Aorta (tissue), 5 donors: ENCODE measurements around the gene C1orf198. TPM values are rescaled to one million over a fixed set of nuclear protein-coding genes. Genes with fewer than 3 reads are reported as not detected.

ENCODE experiments used
- ATAC-seq: fragments of 200-7000 bp; cut with Tn5 transposase; one replicate; pipeline ENCODE4 v1.9.1; 2022; ENCODE audit warnings: moderate library complexity; ENCODE audit not compliant: low FRiP score
- DNase-seq, 2 donors: peaks; one replicate each; pipeline ENCODE4 v3.0.0-alpha.2; 2020
- H3K27ac ChIP-seq, 2 donors: one replicate each; pipeline ENCODE4 v1.5.1; 2013; ENCODE audit warnings: low read length in 2 of 2, mild to moderate bottlenecking in 2 of 2, moderate library complexity in 2 of 2, control low read depth in 1 of 2, inconsistent platforms in 1 of 2, low read depth in 1 of 2
- H3K27me3 ChIP-seq, 2 donors: one replicate each; pipeline ENCODE4 v1.6.1; 2013; ENCODE audit warnings: control low read depth in 1 of 2, low read length in 1 of 2, mild to moderate bottlenecking in 1 of 2, moderate library complexity in 1 of 2; ENCODE audit not compliant: insufficient read depth in 2 of 2, control insufficient read depth in 1 of 2
- H3K36me3 ChIP-seq, 2 donors: one replicate each; pipeline ENCODE4 v1.6.1; 2013; ENCODE audit warnings: control low read depth in 1 of 2, low read length in 1 of 2, mild to moderate bottlenecking in 1 of 2; ENCODE audit not compliant: insufficient read depth in 2 of 2, control insufficient read depth in 1 of 2
- H3K4me1 ChIP-seq, 2 donors: one replicate each; pipeline ENCODE4 v1.6.1; 2013; ENCODE audit warnings: low read length in 2 of 2, control low read depth in 1 of 2, mild to moderate bottlenecking in 1 of 2, moderate library complexity in 1 of 2; ENCODE audit not compliant: insufficient read depth in 2 of 2, control insufficient read depth in 1 of 2
- H3K4me3 ChIP-seq, 2 donors: one replicate each; pipeline ENCODE4 v1.5.1; 2013; ENCODE audit warnings: low read length in 2 of 2, control low read depth in 1 of 2, mild to moderate bottlenecking in 1 of 2
- H3K9me3 ChIP-seq: one replicate; pipeline ENCODE4 v1.6.1; 2013; ENCODE audit warnings: mild to moderate bottlenecking, low read length; ENCODE audit not compliant: control insufficient read depth
- WGBS, 2 donors: extraction: QIAGEN DNeasy Blood & Tissue Kit; methylation state at CpG; one replicate each; pipeline ENCODE4 v1.1.7; 2013; 5-methylcytosine and 5-hydroxymethylcytosine counted together
- intact Hi-C, 2 donors: fragments of 100-400 bp; cut with DNase I; formaldehyde crosslinking; loops; one replicate each; pipeline versions ENCODE4 v1.14.2 to v1.15.0; 2022
- polyA plus RNA-seq, 2 donors: library from polyadenylated mRNA; stranded (reverse); fragments of 200-250 nt; gene quantifications; one replicate each; pipeline ENCODE4 v1.2.3, GENCODE V29; 2013
- total RNA-seq, 2 donors: library from RNA; stranded (reverse); fragmentation: NEBNext Ultra II Directional; extraction: Animal tissue kit (Norgen Biotek cat#: 25700); gene quantifications; one replicate each; pipeline ENCODE4 v1.2.1, GENCODE V29; 2021
- donor health status: healthy with polysubstance abuse.
- donor health status: Bipolar disorder and iron deficiency.
- donor health status: DM: no; HTN: no; CAD: no.
- donor health status: DM: no; HTN: no; CAD: no.
- donor health status: DM: yes; HTN: yes; CAD: no.

C1orf198 gene
- total and polyA plus RNA-seq, 4 donors, result 61.2 to 172 (median 114) TPM

DNA sequence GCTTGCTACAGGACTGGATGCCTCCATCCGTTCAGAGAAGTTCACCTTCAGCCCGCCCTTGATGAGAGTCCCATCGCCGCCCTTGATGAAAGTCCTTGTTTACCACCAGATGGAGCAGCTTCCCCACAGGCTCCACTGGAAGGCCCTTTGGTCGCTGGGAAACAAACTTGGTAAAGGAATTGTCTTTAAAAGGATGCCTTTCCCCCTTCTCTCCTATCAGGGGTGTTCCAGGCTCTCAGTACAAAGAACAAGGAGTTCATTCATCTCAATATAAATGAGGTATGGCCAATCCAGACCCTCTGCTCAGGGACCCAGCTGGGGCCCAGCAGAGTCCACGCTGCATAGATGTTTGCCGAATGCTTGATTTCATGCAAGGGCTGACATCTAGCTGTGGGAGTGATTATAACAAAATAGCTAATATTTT is 70.4 kb downstream of the C1orf198 start:
- ATAC-seq (peak; percentile 83), DNase-seq (peak in 1 of 2 donors; percentile 70)
- Histone ChIP-seq H3K4me3 (no peak overlapping the region), H3K4me1 (no peaks in the 10 kb centered on the region), H3K27ac (no peak overlapping the region), H3K36me3 (no peaks in the 10 kb centered on the region), H3K27me3 (no peaks in the 10 kb centered on the region), H3K9me3 (no peaks in the 10 kb centered on the region)
- WGBS, 2 donors, result 20 to 23% methylated on average over 7 of the region's 7 CpGs
- intact Hi-C loops, result loop anchor here (1.0 to 5.0 kb wide), 3 partner anchors 119 to 413 kb away; partner anchors contain the start of genes ARV1 (in 1 of the 2) and TTC13 (in 1 of the 2)

DNA sequence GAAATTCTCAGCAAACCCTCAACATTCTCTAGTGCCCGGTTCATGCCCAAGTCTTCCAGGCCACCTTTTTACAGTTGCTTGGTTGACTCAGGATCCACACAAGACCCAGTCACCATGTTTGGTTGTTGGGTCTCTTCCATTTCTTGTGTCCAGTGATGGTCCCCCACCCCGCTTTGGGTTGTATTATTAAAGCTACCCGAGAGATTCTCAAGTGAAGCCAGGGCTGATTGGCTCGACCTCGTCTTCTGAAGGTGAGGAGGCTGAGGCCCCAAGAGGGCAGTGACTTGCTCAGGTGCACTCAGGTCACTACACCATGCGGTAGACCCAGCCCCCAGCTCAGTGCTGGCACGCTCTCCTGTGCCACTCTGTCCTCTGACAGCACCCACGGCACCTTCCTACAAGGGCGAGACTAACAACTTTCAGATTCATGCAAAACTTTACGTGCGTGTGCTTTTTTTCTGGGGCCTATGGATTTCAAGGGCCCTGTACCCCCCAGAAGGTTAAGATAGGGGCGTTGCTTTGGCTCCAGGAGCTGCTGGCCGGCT is 70.9 kb downstream of the C1orf198 start:
- Histone ChIP-seq H3K36me3 (no peaks in the 10 kb centered on the region), H3K27ac (no peak overlapping the region), H3K4me1 (no peaks in the 10 kb centered on the region), H3K9me3 (no peaks in the 10 kb centered on the region), H3K4me3 (no peak overlapping the region), H3K27me3 (no peaks in the 10 kb centered on the region)
- WGBS, 2 donors, result 73 to 75% methylated on average over 13 of the region's 13 CpGs
- DNase-seq (no peak), ATAC-seq (no peak)
- intact Hi-C loops, result loop anchor here in 1 of 2 donors (5.0 kb wide), 1 partner anchor 180 kb away; the partner anchor contains the start of genes ARV1 and TTC13

DNA sequence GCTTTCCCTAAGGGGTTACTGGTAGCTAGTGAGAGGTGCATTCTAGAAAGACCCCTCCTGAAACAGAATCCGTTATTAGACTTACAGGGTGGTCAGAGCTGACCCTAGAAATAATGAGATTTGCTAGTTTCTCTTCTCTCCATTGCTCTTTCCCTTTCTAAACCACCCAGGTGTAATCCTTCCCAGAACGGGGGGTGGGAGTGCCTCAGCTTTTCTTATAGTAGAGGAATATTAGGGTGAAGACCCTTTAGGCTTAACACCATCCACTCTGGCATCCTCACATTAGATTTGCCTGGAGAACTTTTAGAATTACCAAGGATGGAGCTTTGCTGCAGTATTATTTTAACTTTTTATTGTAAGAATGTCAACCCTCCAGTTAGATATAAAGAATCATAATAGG is 71.7 kb downstream of the C1orf198 start:
- Histone ChIP-seq H3K27ac (no peak overlapping the region), H3K4me3 (no peak overlapping the region), H3K36me3 (no peaks in the 10 kb centered on the region), H3K4me1 (no peaks in the 10 kb centered on the region), H3K9me3 (no peaks in the 10 kb centered on the region), H3K27me3 (no peaks in the 10 kb centered on the region)
- 45 to 67% methylated on average over 2 of the region's 2 CpGs for WGBS, 2 donors
- intact Hi-C loops, result loop anchor here in 1 of 2 donors (5.0 kb wide), 1 partner anchor 181 kb away; the partner anchor contains the start of genes ARV1 and TTC13
- no peak for ATAC-seq
- no peak for DNase-seq

DNA sequence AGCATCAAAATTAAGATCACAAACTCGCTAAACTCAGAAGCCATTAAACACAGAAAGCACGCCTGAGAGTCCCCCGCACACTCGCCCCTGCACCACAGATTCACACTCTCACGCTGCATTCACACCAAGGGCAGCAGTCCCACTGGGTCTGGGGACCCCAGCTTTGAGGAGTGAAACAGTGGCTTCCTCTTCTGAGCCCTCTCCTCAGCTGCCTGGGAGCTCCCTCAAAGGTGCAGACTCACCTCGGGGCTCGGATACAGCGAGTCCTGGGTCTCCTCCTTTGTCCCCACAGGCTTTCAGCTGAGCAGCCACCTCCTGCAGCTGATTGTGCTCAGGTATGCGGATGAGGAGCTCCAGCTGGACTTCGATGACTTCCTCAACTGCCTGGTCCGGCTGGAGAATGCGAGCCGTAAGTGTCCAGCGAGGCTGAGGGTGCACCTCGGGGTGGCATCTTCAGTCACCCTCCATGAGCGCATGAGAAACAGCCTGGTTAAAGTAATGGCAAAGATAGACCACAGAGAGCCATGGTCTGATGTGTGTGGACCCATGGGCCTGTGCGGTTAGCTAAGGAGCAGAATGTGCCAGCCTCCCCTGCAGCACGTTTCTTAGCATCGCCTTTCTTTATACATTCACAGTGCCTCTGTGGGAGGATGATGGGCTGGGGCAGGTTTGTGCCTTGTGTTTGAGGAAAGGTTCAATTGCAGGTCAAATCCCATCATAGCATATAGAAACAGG is 73.3 kb downstream of the C1orf198 start:
- no peak for ATAC-seq
- H3K4me1 ChIP-seq, result no peaks in the 10 kb centered on the region
- 95 to 97% methylated on average over 19 of the region's 19 CpGs for WGBS, 2 donors
- H3K36me3 ChIP-seq, result no peaks in the 10 kb centered on the region
- no peaks in the 10 kb centered on the region for H3K9me3 ChIP-seq
- no peaks in the 10 kb centered on the region for H3K27me3 ChIP-seq
- intact Hi-C loops, result loop anchor here in 1 of 2 donors (5.0 kb wide), 1 partner anchor 182 kb away; the partner anchor contains the start of genes ARV1 and TTC13
- no peak for DNase-seq
- H3K4me3 ChIP-seq, result no peak overlapping the region
- no peak overlapping the region for H3K27ac ChIP-seq

DNA sequence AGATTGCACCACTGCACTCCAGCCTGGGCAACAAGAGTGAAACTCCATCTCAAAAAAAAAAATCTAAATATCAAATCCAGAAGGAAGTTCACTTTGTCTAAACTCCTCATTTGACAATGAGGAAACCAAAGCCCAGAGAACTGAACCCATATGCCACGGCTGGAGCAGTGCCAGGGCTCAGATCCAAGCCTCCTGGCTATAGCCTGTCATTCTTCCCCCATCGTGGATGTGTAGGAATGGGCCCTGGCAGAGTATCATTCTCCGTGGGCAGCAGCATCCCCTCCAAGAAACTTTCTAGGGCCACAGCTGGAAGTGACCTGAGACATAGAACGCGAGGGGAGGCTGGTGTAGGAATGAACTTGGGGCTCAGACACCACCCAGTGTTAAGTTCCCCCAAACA is 73.9 kb downstream of the C1orf198 start:
- intact Hi-C loops, result no loop called here
- no peaks in the 10 kb centered on the region for H3K9me3 ChIP-seq
- DNase-seq, result no peak
- ATAC-seq, result no peak
- H3K4me1 ChIP-seq, result no peaks in the 10 kb centered on the region
- H3K27me3 ChIP-seq, result no peaks in the 10 kb centered on the region
- no peak overlapping the region for H3K4me3 ChIP-seq
- 57 to 60% methylated on average over 5 of the region's 5 CpGs for WGBS, 2 donors
- H3K36me3 ChIP-seq, result no peaks in the 10 kb centered on the region
- H3K27ac ChIP-seq, result no peak overlapping the region

DNA sequence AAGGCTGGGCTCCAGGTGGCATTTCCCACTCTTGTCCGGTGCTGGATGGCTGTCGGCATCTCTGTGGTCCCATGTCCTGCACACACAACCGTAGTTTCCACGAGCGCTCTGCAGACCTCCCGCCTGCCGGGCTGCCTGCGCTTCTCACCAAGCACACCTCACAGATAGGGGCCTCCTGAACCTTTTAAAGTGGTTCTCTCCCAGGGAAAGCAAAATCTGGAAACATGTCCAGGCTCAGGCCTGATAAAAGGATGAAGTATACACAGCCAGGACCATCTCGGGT is 74.9 kb downstream of the C1orf198 start:
- intact Hi-C loops, result no loop called here
- no peak for DNase-seq
- Histone ChIP-seq H3K27ac (no peak overlapping the region), H3K9me3 (no peaks in the 10 kb centered on the region), H3K36me3 (no peaks in the 10 kb centered on the region), H3K4me3 (no peak overlapping the region), H3K27me3 (no peaks in the 10 kb centered on the region), H3K4me1 (no peaks in the 10 kb centered on the region)
- ATAC-seq, result no peak
- 89 to 93% methylated on average over 9 of the region's 9 CpGs for WGBS, 2 donors

DNA sequence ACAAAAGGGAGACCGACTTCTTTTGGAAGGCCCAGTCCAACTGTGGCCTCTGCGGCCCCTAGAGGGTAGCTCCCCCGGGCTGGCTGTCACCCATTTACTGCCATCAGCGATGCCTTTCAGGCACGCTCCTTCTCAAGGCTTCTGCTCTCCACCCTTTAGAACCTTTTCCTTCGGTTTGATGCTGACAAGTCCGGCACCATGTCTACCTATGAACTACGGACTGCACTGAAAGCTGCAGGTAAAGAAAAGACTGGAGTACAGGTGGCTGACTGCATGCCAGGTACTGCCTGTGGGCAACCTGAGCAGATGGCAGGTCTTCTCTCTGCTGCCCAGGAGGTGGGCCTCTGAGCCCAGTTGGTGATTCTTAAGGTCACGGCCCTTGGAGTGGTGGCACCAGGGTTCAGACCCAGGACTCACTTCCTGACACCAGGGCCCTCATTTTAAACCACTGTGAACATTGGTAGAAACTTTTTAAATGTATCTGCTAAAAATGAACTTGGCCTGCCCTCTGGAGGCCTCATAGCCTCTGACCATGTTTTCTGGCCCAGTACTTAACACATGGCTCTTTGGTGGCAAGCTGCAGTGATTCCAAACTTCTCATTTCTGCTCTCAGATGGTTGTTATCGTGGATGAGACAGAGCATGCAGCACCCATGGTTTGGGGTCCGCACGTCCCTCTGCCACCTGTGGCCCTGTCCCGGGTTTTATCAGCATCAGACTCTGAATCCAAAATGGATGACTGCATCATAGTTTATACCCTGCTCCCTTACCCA is 75.4 kb downstream of the C1orf198 start:
- intact Hi-C loops, result no loop called here
- H3K27ac ChIP-seq, result no peak overlapping the region

DNA sequence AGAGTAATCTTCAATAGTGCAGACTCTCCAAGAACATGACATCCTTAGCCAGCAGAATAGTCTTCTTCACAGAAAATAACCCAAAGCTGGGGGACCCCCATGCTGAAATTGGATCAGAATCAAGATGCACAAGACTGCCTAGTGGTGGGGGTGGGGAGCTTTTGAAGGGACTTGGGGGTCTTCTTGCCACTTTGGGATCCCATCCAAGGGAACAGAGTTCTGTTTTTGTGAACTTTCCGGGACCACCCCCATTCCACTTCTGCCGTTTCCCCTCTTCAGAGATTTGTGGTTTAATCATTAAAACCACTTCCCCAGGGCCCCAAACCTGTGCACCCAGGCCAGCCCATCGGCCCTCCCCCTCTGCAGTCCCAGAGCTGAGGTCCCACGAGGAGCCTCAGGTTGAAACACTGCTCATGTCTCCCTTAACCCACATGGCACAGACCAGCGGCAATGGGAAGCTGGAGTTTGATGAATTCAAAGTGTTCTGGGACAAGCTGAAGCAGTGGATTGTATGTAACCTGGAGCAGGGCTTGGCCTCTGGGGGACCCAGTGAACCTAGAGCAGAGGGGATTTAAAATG is 76.2 kb downstream of the C1orf198 start:
- no peak for ATAC-seq
- no peak overlapping the region for H3K4me3 ChIP-seq
- H3K27me3 ChIP-seq, result no peaks in the 10 kb centered on the region
- H3K27ac ChIP-seq, result no peak overlapping the region
- WGBS, 2 donors, result 75 to 87% methylated on average over 5 of the region's 5 CpGs
- no peaks in the 10 kb centered on the region for H3K36me3 ChIP-seq
- H3K9me3 ChIP-seq, result no peaks in the 10 kb centered on the region
- intact Hi-C loops, result no loop called here
- no peak for DNase-seq
- H3K4me1 ChIP-seq, result no peaks in the 10 kb centered on the region

More for the DNA sequence above, 75.4 kb downstream of the C1orf198 start:
- no peaks in the 10 kb centered on the region for H3K9me3 ChIP-seq
- 90 to 95% methylated on average over 13 of the region's 13 CpGs for WGBS, 2 donors
- ATAC-seq, result no peak
- no peak overlapping the region for H3K4me3 ChIP-seq
- no peaks in the 10 kb centered on the region for H3K27me3 ChIP-seq
- H3K4me1 ChIP-seq, result no peaks in the 10 kb centered on the region
- H3K36me3 ChIP-seq, result no peaks in the 10 kb centered on the region
- DNase-seq, result no peak
